ENCODE results near the gene THRAP3.

GRCh38 chr1:36297062-36297461, 72.8 kb downstream of the THRAP3 start:
- no peak for TF ChIP-seq CTCF (IDR thresholded peaks at IDR 0.05)
- no peak for TF ChIP-seq POLR2A (IDR thresholded peaks at IDR 0.05)

All from sigmoid colon (tissue), 3 donors.